Measurements from ENCODE around the gene KCNRG.
"Not testable (repeated sequence)": the region's sequence is repeated elsewhere in the genome, so short reads cannot be mapped to it uniquely, and the experiment has no call there.

Gene KCNRG

GRCh38 chr13:50055454-50055853, 40.2 kb downstream of the KCNRG start:
- no peak for DNase-seq (ENCODE audit: insufficient read length, low spot score)
- no peak for TF ChIP-seq CTCF (IDR thresholded peaks at IDR 0.05; ENCODE audit: insufficient read depth, missing control alignments)
- peak; percentile 32 for FAIRE-seq

GRCh38 chr13:50060718-50061117, 45.5 kb downstream of the KCNRG start:
- no peak for TF ChIP-seq CTCF (IDR thresholded peaks at IDR 0.05; ENCODE audit: insufficient read depth, missing control alignments)
- DNase-seq (ENCODE audit: insufficient read length, low spot score) (no peak), FAIRE-seq (peak; percentile 44)

GRCh38 chr13:50062336-50062735, 47.1 kb downstream of the KCNRG start:
- not testable (repeated sequence) for FAIRE-seq; DNase-seq (ENCODE audit: insufficient read length, low spot score)

GRCh38 chr13:50065712-50066111, 50.5 kb downstream of the KCNRG start:
- no peak for TF ChIP-seq CTCF (IDR thresholded peaks at IDR 0.05; ENCODE audit: insufficient read depth, missing control alignments)
- no peak for FAIRE-seq
- no peak for DNase-seq (ENCODE audit: insufficient read length, low spot score)

GRCh38 chr13:50068508-50068907, 53.3 kb downstream of the KCNRG start:
- FAIRE-seq (peak; percentile 76), DNase-seq (ENCODE audit: insufficient read length, low spot score) (no peak)
- TF ChIP-seq CTCF (IDR thresholded peaks at IDR 0.05; ENCODE audit: insufficient read depth, missing control alignments): no peak

- TF ChIP-seq CTCF (IDR thresholded peaks at IDR 0.05; ENCODE audit: insufficient read depth, missing control alignments): no peak
- no peak for DNase-seq (ENCODE audit: insufficient read length, low spot score)
- no peak for FAIRE-seq
These were observed 54.0 kb downstream of the KCNRG start for GRCh38 chr13:50069261-50069660.

- DNase-seq (ENCODE audit: insufficient read length, low spot score): no peak
- no peak for TF ChIP-seq CTCF (IDR thresholded peaks at IDR 0.05; ENCODE audit: insufficient read depth, missing control alignments)
- FAIRE-seq: no peak
These were observed 54.9 kb downstream of the KCNRG start for GRCh38 chr13:50070186-50070585.

Measured in D721Med (cell line).